Adrenal gland (tissue), 12 donors: ENCODE results near the gene LDLRAD2. TPM values are rescaled to one million over a fixed set of nuclear protein-coding genes. Genes with fewer than 3 reads are reported as not detected.

Experiments used
- DNase-seq, 7 donors: peaks; one replicate each; pipeline ENCODE4 v3.0.0-alpha.2; 2019 to 2020
- H3K27ac ChIP-seq, 5 donors: fragments of 200-600 bp; sonication (generic) in 4 of 5; 1 replicate in 3 of 5; 2 replicates in 2 of 5; pipeline versions ENCODE4 v1.5.1 to v1.8.0; 2016 to 2020; ENCODE audit warnings: mild to moderate bottlenecking in 1 of 5
- H3K27me3 ChIP-seq: fragments of 200-600 bp; 2 replicates; pipeline ENCODE4 v1.8.0; 2021
- H3K36me3 ChIP-seq, 2 donors: fragments of 200-600 bp; replicated peaks in 1 of 2; 1 replicate in 1 of 2; 2 replicates in 1 of 2; pipeline versions ENCODE4 v1.5.1 to v1.8.0; 2018 to 2022
- H3K4me1 ChIP-seq, 2 donors: fragments of 200-600 bp; replicated peaks in 1 of 2; 1 replicate in 1 of 2; 2 replicates in 1 of 2; pipeline versions ENCODE4 v1.5.1 to v1.8.0; 2018 to 2021
- H3K4me3 ChIP-seq, 4 donors: fragments of 200-600 bp; sonication (generic) in 3 of 4; one replicate each; pipeline ENCODE4 v1.5.1; 2016 to 2018
- H3K9me3 ChIP-seq, 3 donors: fragments of 200-600 bp; sonication (generic) in 1 of 3; replicated peaks in 1 of 3; 1 replicate in 2 of 3; 2 replicates in 1 of 3; pipeline versions ENCODE4 v1.5.1 to v1.8.0; 2016 to 2021
- POLR2A ChIP-seq, 2 donors: fragments of 450-650 bp; IDR thresholded peaks; one replicate each; pipeline ENCODE4 v1.6.1; 2017; ENCODE audit warnings: antibody characterized with exemption in 2 of 2, mild to moderate bottlenecking in 2 of 2, moderate library complexity in 1 of 2
- WGBS, 4 donors: extraction: QIAGEN DNeasy Blood & Tissue Kit in 2 of 4; methylation state at CpG; one replicate each; pipeline versions ENCODE4 v1.1.5 to v1.1.7; 2013 to 2017; 5-methylcytosine and 5-hydroxymethylcytosine counted together
- intact Hi-C, 2 donors: fragments of 100-400 bp; cut with DNase I; formaldehyde crosslinking; loops; one replicate each; pipeline versions ENCODE4 v1.14.1 to v1.15.0; 2022 to 2023
- polyA plus RNA-seq, 3 donors: library from polyadenylated mRNA; stranded (reverse); fragments of 200-250 nt in 2 of 3; fragments of 350-450 nt in 1 of 3; fragmentation: Illumina TruSeq in 1 of 3; extraction: RNeasy Lipid Tissue Mini Kit (QIAGEN cat#74804) in 1 of 3; gene quantifications; one replicate each; pipeline ENCODE4 v1.2.3, GENCODE V29; 2013 to 2014
- total RNA-seq, 9 donors: library from RNA; depleted of rRNA in 4 of 9; stranded (reverse); fragments of >200 nt in 4 of 9; fragments of 120-200 nt in 1 of 9; fragmentation: NEBNext Ultra II Directional in 1 of 9; extraction: Animal tissue kit (Norgen Biotek cat#: 25700) in 1 of 9; gene quantifications; one replicate each; pipeline versions ENCODE4 v1.1.0 to v1.2.4, GENCODE V29; 2013 to 2023
- TF ChIP-seq, protein P1 (sequence below), 6 experiments: fragments of 450-650 bp in 4 of 6; fragments of 200-600 bp in 2 of 6; sonication (generic) in 1 of 6; IDR thresholded peaks; 1 replicate in 5 of 6; 2 replicates in 1 of 6; pipeline versions ENCODE4 v1.5.1 to v1.8.0; 2016 to 2021; ENCODE audit warnings: antibody characterized with exemption in 6 of 6, mild to moderate bottlenecking in 2 of 6, moderate library complexity in 1 of 6
- donor health status: healthy with polysubstance abuse.
- donor health status: Bipolar disorder and iron deficiency.
- donor health status: DM: yes; HTN: yes; CAD: no.
- donor health status: DM: no; HTN: no; CAD: no.
- donor health status: DM: no; HTN: no; CAD: no.
- donor health status: DM: yes; HTN: yes; CAD: no.

Gene LDLRAD2
- total and polyA plus RNA-seq, 12 donors = 0.16 to 9.4 (median 1.1) TPM; not detected in 1

DNA sequence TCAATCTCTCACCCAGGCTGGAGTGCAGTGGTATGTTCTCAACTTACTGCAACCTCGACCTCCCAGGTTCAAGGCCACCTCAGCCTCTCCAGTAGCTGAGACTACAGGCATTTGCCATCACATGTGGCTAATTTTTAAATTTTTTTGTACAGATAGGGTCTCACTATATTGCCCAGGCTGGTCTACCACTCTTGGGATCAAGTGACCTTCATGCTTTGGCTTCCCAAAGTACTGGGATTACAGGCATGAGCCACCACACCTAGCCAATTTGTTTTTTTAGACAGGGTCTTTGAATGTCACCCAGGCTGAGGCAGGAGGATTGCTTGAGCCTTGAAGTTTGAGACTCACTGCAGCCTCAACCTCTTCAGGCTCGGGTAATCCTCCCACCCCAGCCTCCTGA is 19.0 kb upstream of the LDLRAD2 start:
- H3K4me3 ChIP-seq = no peak overlapping the region
- intact Hi-C loops = loop anchor here in 1 of 2 donors (10.0 kb wide), 1 partner anchor 162 kb away; no protein-coding TSS in a partner anchor
- H3K4me1 ChIP-seq = no peaks in the 10 kb centered on the region
- 61 to 77% (median 74%) methylated on average over 2 of the region's 2 CpGs for WGBS, 4 donors
- TF ChIP-seq, protein P1, sequence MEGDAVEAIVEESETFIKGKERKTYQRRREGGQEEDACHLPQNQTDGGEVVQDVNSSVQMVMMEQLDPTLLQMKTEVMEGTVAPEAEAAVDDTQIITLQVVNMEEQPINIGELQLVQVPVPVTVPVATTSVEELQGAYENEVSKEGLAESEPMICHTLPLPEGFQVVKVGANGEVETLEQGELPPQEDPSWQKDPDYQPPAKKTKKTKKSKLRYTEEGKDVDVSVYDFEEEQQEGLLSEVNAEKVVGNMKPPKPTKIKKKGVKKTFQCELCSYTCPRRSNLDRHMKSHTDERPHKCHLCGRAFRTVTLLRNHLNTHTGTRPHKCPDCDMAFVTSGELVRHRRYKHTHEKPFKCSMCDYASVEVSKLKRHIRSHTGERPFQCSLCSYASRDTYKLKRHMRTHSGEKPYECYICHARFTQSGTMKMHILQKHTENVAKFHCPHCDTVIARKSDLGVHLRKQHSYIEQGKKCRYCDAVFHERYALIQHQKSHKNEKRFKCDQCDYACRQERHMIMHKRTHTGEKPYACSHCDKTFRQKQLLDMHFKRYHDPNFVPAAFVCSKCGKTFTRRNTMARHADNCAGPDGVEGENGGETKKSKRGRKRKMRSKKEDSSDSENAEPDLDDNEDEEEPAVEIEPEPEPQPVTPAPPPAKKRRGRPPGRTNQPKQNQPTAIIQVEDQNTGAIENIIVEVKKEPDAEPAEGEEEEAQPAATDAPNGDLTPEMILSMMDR (IDR thresholded peaks at IDR 0.05) = no peak
- no peak for TF ChIP-seq POLR2A (IDR thresholded peaks at IDR 0.05)
- DNase-seq = no peak
- H3K9me3 ChIP-seq = peaks cover 0 to 8% (median 0%) of the 10 kb centered on the region in 3 donors
- H3K36me3 ChIP-seq = no peaks in the 10 kb centered on the region
- H3K27me3 ChIP-seq = no peaks in the 10 kb centered on the region
- H3K27ac ChIP-seq = no peak overlapping the region

DNA sequence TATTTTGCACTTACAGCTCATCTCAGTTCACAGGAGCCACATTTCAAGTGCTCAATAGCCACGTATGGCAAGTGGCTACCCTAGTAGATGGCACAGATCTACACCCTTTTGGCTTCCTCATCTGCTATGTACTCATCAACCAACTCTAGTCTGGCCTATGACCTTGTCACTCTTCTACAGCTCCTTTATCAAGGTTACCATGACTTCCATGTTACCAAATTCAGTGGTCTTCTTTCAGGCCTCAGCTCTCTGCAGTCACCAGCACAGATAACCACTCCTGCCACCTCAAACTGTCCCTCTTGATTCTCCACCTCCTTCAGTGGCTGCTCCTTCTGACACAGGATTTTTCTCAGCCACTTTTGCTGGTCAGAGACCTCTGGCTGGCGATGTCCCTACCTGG is 17.4 kb upstream of the LDLRAD2 start:
- 93 to 95% (median 94%) methylated on average over 2 of the region's 2 CpGs for WGBS, 4 donors
- DNase-seq = no peak
- H3K27me3 ChIP-seq = no peaks in the 10 kb centered on the region
- H3K27ac ChIP-seq = no peak overlapping the region
- TF ChIP-seq POLR2A (IDR thresholded peaks at IDR 0.05) = no peak
- TF ChIP-seq, protein P1 (IDR thresholded peaks at IDR 0.05) = no peak
- H3K9me3 ChIP-seq = peaks cover 0 to 8% (median 0%) of the 10 kb centered on the region in 3 donors
- intact Hi-C loops = loop anchor here in 1 of 2 donors (10.0 kb wide), 1 partner anchor 160 kb away; no protein-coding TSS in a partner anchor
- no peak overlapping the region for H3K4me3 ChIP-seq
- no peaks in the 10 kb centered on the region for H3K4me1 ChIP-seq
- H3K36me3 ChIP-seq = no peaks in the 10 kb centered on the region

DNA sequence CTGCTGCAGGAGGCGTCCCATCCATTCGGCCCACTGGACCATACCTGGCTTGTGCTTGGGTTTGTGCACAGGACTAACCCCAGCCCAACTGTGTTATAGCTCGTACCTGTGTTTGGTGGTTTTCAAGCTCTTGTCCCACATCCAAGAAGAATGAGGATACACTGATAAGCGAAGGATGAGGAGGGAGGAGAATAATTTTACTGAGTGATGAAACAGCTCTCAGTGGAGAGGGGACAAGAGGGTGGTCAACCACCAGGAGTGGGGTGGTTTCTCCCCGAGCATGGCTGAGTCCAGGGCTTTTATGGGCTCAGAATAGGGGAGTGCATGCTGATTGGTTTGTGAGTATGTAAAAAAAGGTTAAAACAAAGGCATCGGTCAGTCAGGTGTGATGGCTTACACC is 17.0 kb upstream of the LDLRAD2 start:
- WGBS, 4 donors = 83 to 95% (median 90%) methylated on average over 6 of the region's 6 CpGs
- TF ChIP-seq POLR2A (IDR thresholded peaks at IDR 0.05) = no peak
- TF ChIP-seq, protein P1 (IDR thresholded peaks at IDR 0.05) = no peak
- intact Hi-C loops = loop anchor here in 1 of 2 donors (10.0 kb wide), 1 partner anchor 160 kb away; no protein-coding TSS in a partner anchor
- peaks cover 0 to 8% (median 0%) of the 10 kb centered on the region in 3 donors for H3K9me3 ChIP-seq
- no peak overlapping the region for H3K27ac ChIP-seq
- H3K36me3 ChIP-seq = no peaks in the 10 kb centered on the region
- no peak for DNase-seq
- H3K4me3 ChIP-seq = no peak overlapping the region
- no peaks in the 10 kb centered on the region for H3K27me3 ChIP-seq
- no peaks in the 10 kb centered on the region for H3K4me1 ChIP-seq

DNA sequence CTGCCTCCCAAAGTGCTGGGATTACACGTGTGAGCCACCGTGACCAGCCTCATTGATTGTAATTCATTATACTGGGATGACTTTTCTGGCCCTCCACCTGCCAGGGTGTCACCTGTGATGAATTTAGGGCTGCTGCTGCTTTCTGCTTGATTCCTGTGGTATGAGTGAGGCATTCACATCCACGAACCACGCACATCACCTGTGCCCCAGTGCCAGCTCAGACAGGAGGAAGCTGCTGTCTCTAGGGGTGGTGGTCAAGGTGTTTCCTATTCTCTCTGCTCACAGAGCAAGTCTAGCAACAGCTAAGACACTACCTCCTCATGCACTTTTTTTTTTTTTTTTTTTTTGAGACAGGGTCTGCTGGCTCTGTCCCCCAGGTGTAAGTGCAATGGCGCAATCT is 12.3 kb upstream of the LDLRAD2 start:
- H3K27ac ChIP-seq = no peak overlapping the region
- 81 to 89% (median 87%) methylated on average over 4 to 5 of the region's 5 CpGs for WGBS, 4 donors
- TF ChIP-seq, protein P1 (IDR thresholded peaks at IDR 0.05) = no peak
- TF ChIP-seq POLR2A (IDR thresholded peaks at IDR 0.05) = no peak
- no peak overlapping the region for H3K4me3 ChIP-seq
- H3K9me3 ChIP-seq = peaks cover 0 to 5% (median 0%) of the 10 kb centered on the region in 3 donors
- peaks cover 0 to 7% of the 10 kb centered on the region in 2 donors for H3K4me1 ChIP-seq
- H3K36me3 ChIP-seq = no peaks in the 10 kb centered on the region
- intact Hi-C loops = loop anchor here in 1 of 2 donors (10.0 kb wide), 1 partner anchor 155 kb away; no protein-coding TSS in a partner anchor
- DNase-seq = no peak
- no peaks in the 10 kb centered on the region for H3K27me3 ChIP-seq
